Renal cortex interstitium (tissue), 11 donors: Measurements from ENCODE around the gene PFKL. TPM values are rescaled to one million over a fixed set of nuclear protein-coding genes. Genes with fewer than 3 reads are reported as not detected.
A peak's percentile ranks its signal among the peaks of the same experiment; 100 is the strongest.

Source experiments
- DNase-seq, 11 donors: peaks; one replicate each; pipeline ENCODE4 v3.0.0-alpha.2; 2013; ENCODE audit warnings: low read depth in 9 of 11, low spot score in 4 of 11; ENCODE audit errors: extremely low read depth in 1 of 11
- polyA plus RNA-seq, 3 donors: library from polyadenylated mRNA; unstranded; fragments of 120-200 nt; gene quantifications; one replicate each; pipeline ENCODE4 v1.2.1, GENCODE V29; 2013; ENCODE audit not compliant: insufficient read length in 3 of 3

Gene PFKL
- polyA plus RNA-seq, 3 donors = 101 to 165 (median 162) TPM

GRCh38 chr21:44290327-44291077 is 9.4 kb upstream of the PFKL start:
- no peak for DNase-seq

- no peak for DNase-seq
Observed at GRCh38 chr21:44291078-44291935, 8.5 kb upstream of the PFKL start.

GRCh38 chr21:44291936-44292811 is 7.7 kb upstream of the PFKL start:
- DNase-seq = no peak

GRCh38 chr21:44292812-44293195 is 7.0 kb upstream of the PFKL start:
- no peak for DNase-seq

- DNase-seq = no peak
Observed at GRCh38 chr21:44293551-44294231, 6.2 kb upstream of the PFKL start.

- no peak for DNase-seq
Observed at GRCh38 chr21:44294391-44295162, 5.3 kb upstream of the PFKL start.

GRCh38 chr21:44295163-44295573 is 4.7 kb upstream of the PFKL start:
- no peak for DNase-seq

- no peak for DNase-seq
Observed at GRCh38 chr21:44295646-44296045, 4.2 kb upstream of the PFKL start.

- no peak for DNase-seq
Observed at GRCh38 chr21:44296103-44296519, 3.7 kb upstream of the PFKL start.

GRCh38 chr21:44296916-44297315 is 2.9 kb upstream of the PFKL start:
- no peak for DNase-seq

GRCh38 chr21:44297525-44298290 is 2.1 kb upstream of the PFKL start:
- DNase-seq = peak in 8 of 11 donors; percentile 59 to 83 (median 78)

- no peak for DNase-seq
Observed at GRCh38 chr21:44298301-44298700, 1.6 kb upstream of the PFKL start.

GRCh38 chr21:44299085-44299457 is 782 bp upstream of the PFKL start:
- no peak for DNase-seq

- no peak for DNase-seq
Observed at GRCh38 chr21:44300262-44300959, 558 bp downstream of the PFKL start.

- no peak for DNase-seq
Observed at GRCh38 chr21:44301141-44301540, 1.3 kb downstream of the PFKL start.

GRCh38 chr21:44301961-44302406 is 2.1 kb downstream of the PFKL start:
- DNase-seq = no peak
